Forelimb muscle (tissue), 1 donor: Measurements from ENCODE around the gene ANKRD62. TPM values are rescaled to one million over a fixed set of nuclear protein-coding genes. Genes with fewer than 3 reads are reported as not detected.
"Not testable (repeated sequence)": the region's sequence is repeated elsewhere in the genome, so short reads cannot be mapped to it uniquely, and the experiment has no call there.

Experiments
- DNase-seq: peaks from one replicate; pipeline ENCODE4 v3.0.0-alpha.2; 2013; ENCODE audit warnings: low read depth
- polyA plus RNA-seq: library from polyadenylated mRNA; unstranded; fragments of 120-200 nt; gene quantifications from one replicate; pipeline ENCODE4 v1.2.1, GENCODE V29; 2013; ENCODE audit not compliant: insufficient read length

The ANKRD62 gene
- polyA plus RNA-seq, 1 donor, result not detected

GRCh38 chr18:12092398-12093229 is 1.0 kb upstream of the ANKRD62 start:
- DNase-seq, result no peak

GRCh38 chr18:12098374-12098773 is 4.7 kb downstream of the ANKRD62 start:
- DNase-seq, result no peak

- DNase-seq, result no peak
Measured at GRCh38 chr18:12099160-12099559, 5.5 kb downstream of the ANKRD62 start.

GRCh38 chr18:12101266-12101665 is 7.6 kb downstream of the ANKRD62 start:
- DNase-seq, result no peak

- DNase-seq, result no peak
Measured at GRCh38 chr18:12102136-12102842, 8.6 kb downstream of the ANKRD62 start.

GRCh38 chr18:12106471-12106870 is 12.8 kb downstream of the ANKRD62 start:
- DNase-seq, result no peak

GRCh38 chr18:12109836-12110235 is 16.2 kb downstream of the ANKRD62 start:
- DNase-seq, result no peak

- no peak for DNase-seq
Measured at GRCh38 chr18:12113999-12114646, 20.5 kb downstream of the ANKRD62 start.

- no peak for DNase-seq
Measured at GRCh38 chr18:12119358-12119757, 25.7 kb downstream of the ANKRD62 start.

- DNase-seq, result no peak
Measured at GRCh38 chr18:12121175-12122042, 27.8 kb downstream of the ANKRD62 start.

GRCh38 chr18:12122043-12122389 is 28.4 kb downstream of the ANKRD62 start:
- not testable (repeated sequence) for DNase-seq

- DNase-seq, result not testable (repeated sequence)
Measured at GRCh38 chr18:12127647-12128046, 34.0 kb downstream of the ANKRD62 start.

GRCh38 chr18:12138831-12139230 is 45.2 kb downstream of the ANKRD62 start:
- DNase-seq, result not testable (repeated sequence)

- not testable (repeated sequence) for DNase-seq
Measured at GRCh38 chr18:12140866-12141265, 47.2 kb downstream of the ANKRD62 start.

GRCh38 chr18:12141778-12142177 is 48.1 kb downstream of the ANKRD62 start:
- DNase-seq, result not testable (repeated sequence)

GRCh38 chr18:12149431-12149830 is 55.8 kb downstream of the ANKRD62 start:
- DNase-seq, result not testable (repeated sequence)

GRCh38 chr18:12154361-12154760 is 60.7 kb downstream of the ANKRD62 start:
- no peak for DNase-seq

GRCh38 chr18:12155996-12156395 is 62.4 kb downstream of the ANKRD62 start:
- no peak for DNase-seq

- no peak for DNase-seq
Measured at GRCh38 chr18:12159446-12159845, 65.8 kb downstream of the ANKRD62 start.

- DNase-seq, result no peak
Measured at GRCh38 chr18:12162786-12163185, 69.1 kb downstream of the ANKRD62 start.

GRCh38 chr18:12165038-12165768 is 71.6 kb downstream of the ANKRD62 start:
- DNase-seq, result no peak
